H9 (cell line): Measurements from ENCODE around the gene PLCH1. TPM values are rescaled to one million over a fixed set of nuclear protein-coding genes. Genes with fewer than 3 reads are reported as not detected.

Experiments
- DNase-seq: peaks from one replicate; pipeline ENCODE4 v3.0.0-alpha.2; 2017
- H2AFZ ChIP-seq: one replicate; pipeline ENCODE4 v1.6.1; 2013; ENCODE audit warnings: mild to moderate bottlenecking, low read length, control low read depth, moderate library complexity
- H2AK5ac ChIP-seq: 2 replicates; pipeline ENCODE4 v1.6.1; 2013; ENCODE audit warnings: low read length, control low read depth, mixed read lengths; ENCODE audit not compliant: insufficient read length
- H2BK120ac ChIP-seq: one replicate; pipeline ENCODE4 v1.6.1; 2013; ENCODE audit warnings: low read depth, mild to moderate bottlenecking, low read length, control low read depth, inconsistent platforms; ENCODE audit not compliant: poor library complexity, severe bottlenecking
- H2BK12ac ChIP-seq: 2 replicates; pipeline ENCODE4 v1.6.1; 2013; ENCODE audit warnings: low read length, control low read depth, mixed read lengths, low read depth; ENCODE audit not compliant: insufficient read length
- H2BK15ac ChIP-seq: 2 replicates; pipeline ENCODE4 v1.6.1; 2013; ENCODE audit warnings: low read depth, low read length, control low read depth
- H2BK20ac ChIP-seq: one replicate; pipeline ENCODE4 v1.6.1; 2013; ENCODE audit warnings: low read depth, mild to moderate bottlenecking, low read length, control low read depth, inconsistent platforms; ENCODE audit not compliant: poor library complexity, severe bottlenecking
- H2BK5ac ChIP-seq: 2 replicates; pipeline ENCODE4 v1.6.1; 2013; ENCODE audit warnings: low read length, control low read depth, mixed read lengths; ENCODE audit not compliant: insufficient read length
- H3K14ac ChIP-seq: 2 replicates; pipeline ENCODE4 v1.6.1; 2013; ENCODE audit warnings: low read length, control low read depth; ENCODE audit not compliant: insufficient read depth
- H3K18ac ChIP-seq: 2 replicates; pipeline ENCODE4 v1.6.1; 2013; ENCODE audit warnings: low read depth, mild to moderate bottlenecking, mixed read lengths, low read length, control low read depth; ENCODE audit not compliant: insufficient read length
- H3K23ac ChIP-seq: 2 replicates; pipeline ENCODE4 v1.6.1; 2013; ENCODE audit warnings: low read length, control low read depth, mixed read lengths, low read depth; ENCODE audit not compliant: insufficient read length
- H3K23me2 ChIP-seq: 2 replicates; pipeline ENCODE4 v1.6.1; 2013; ENCODE audit warnings: low read depth, mild to moderate bottlenecking, mixed read lengths, low read length, control low read depth; ENCODE audit not compliant: insufficient read length, poor library complexity, severe bottlenecking
- H3K27ac ChIP-seq: 2 replicates; pipeline ENCODE4 v1.5.1; 2013; ENCODE audit warnings: low read length, control low read depth, mixed read lengths, low read depth; ENCODE audit not compliant: insufficient read length
- H3K27me3 ChIP-seq: 2 replicates; pipeline ENCODE4 v1.6.1; 2013; ENCODE audit warnings: low read length, control low read depth, inconsistent platforms; ENCODE audit not compliant: insufficient read depth
- H3K4ac ChIP-seq: 2 replicates; pipeline ENCODE4 v1.6.1; 2013; ENCODE audit warnings: low read depth, mild to moderate bottlenecking, control low read depth, inconsistent platforms, low read length, moderate library complexity
- H3K4me1 ChIP-seq: 2 replicates; pipeline ENCODE4 v1.6.1; 2013; ENCODE audit warnings: low read length, control low read depth, inconsistent platforms; ENCODE audit not compliant: insufficient read depth
- H3K4me2 ChIP-seq: 2 replicates; pipeline ENCODE4 v1.6.1; 2013; ENCODE audit warnings: low read length, control low read depth, mixed read lengths; ENCODE audit not compliant: insufficient read length, insufficient read depth
- H3K56ac ChIP-seq: 2 replicates; pipeline ENCODE4 v1.6.1; 2013; ENCODE audit warnings: low read depth, mild to moderate bottlenecking, mixed read lengths, low read length, control low read depth; ENCODE audit not compliant: insufficient read length
- H3K79me1 ChIP-seq: 2 replicates; pipeline ENCODE4 v1.6.1; 2013; ENCODE audit warnings: low read depth, mild to moderate bottlenecking, moderate library complexity, low read length, control low read depth, inconsistent platforms; ENCODE audit not compliant: insufficient read depth, poor library complexity, severe bottlenecking
- H3K79me2 ChIP-seq: 2 replicates; pipeline ENCODE4 v1.6.1; 2013; ENCODE audit warnings: low read length, control low read depth, inconsistent platforms; ENCODE audit not compliant: insufficient read depth
- H3K9ac ChIP-seq: 2 replicates; pipeline ENCODE4 v1.6.1; 2013; ENCODE audit warnings: low read length, control low read depth, mixed read lengths; ENCODE audit not compliant: insufficient read length; ENCODE audit errors: extremely low read depth
- H3K9me3 ChIP-seq: one replicate; pipeline ENCODE4 v1.6.1; 2013; ENCODE audit warnings: low read depth, low read length, inconsistent platforms; ENCODE audit not compliant: control insufficient read depth
- H3T11ph ChIP-seq: one replicate; pipeline ENCODE4 v1.6.1; 2013; ENCODE audit warnings: mild to moderate bottlenecking, low read length, control low read depth, inconsistent platforms
- H4K20me1 ChIP-seq: one replicate; pipeline ENCODE4 v1.6.1; 2013; ENCODE audit not compliant: control insufficient read depth, insufficient read length, insufficient read depth
- H4K5ac ChIP-seq: 2 replicates; pipeline ENCODE4 v1.6.1; 2013; ENCODE audit warnings: low read depth, mild to moderate bottlenecking, mixed read lengths, low read length, control low read depth; ENCODE audit not compliant: insufficient read length
- H4K8ac ChIP-seq: replicated peaks from 2 replicates; pipeline ENCODE4 v1.6.1; 2013; ENCODE audit warnings: low read length, control low read depth, mixed read lengths, low read depth; ENCODE audit not compliant: insufficient read length
- H4K91ac ChIP-seq: 2 replicates; pipeline ENCODE4 v1.6.1; 2013; ENCODE audit warnings: low read depth, mild to moderate bottlenecking, moderate library complexity, mixed read lengths, low read length, control low read depth; ENCODE audit not compliant: insufficient read length
- H3K27ac Mint-ChIP-seq, 3 experiments: 2 replicates in 2 of 3; 3 replicates in 1 of 3; pipeline ENCODE4 v1.8.0; 2020 to 2021; ENCODE audit warnings: mixed read lengths in 3 of 3, mild to moderate bottlenecking in 1 of 3, moderate library complexity in 1 of 3
- H3K27me3 Mint-ChIP-seq: 2 replicates; pipeline ENCODE4 v1.8.0; 2021; ENCODE audit warnings: low read depth, mild to moderate bottlenecking, moderate library complexity, mixed read lengths
- H3K36me3 Mint-ChIP-seq, 3 experiments: 2 replicates in 2 of 3; 3 replicates in 1 of 3; pipeline ENCODE4 v1.8.0; 2020 to 2021; ENCODE audit warnings: low read depth in 3 of 3, mixed read lengths in 3 of 3; ENCODE audit not compliant: insufficient read depth in 1 of 3
- H3K4me1 Mint-ChIP-seq, 2 experiments: 2 replicates each; pipeline ENCODE4 v1.8.0; 2020; ENCODE audit warnings: mixed read lengths in 2 of 2
- H3K4me3 Mint-ChIP-seq, 2 experiments: 2 replicates in 1 of 2; 3 replicates in 1 of 2; pipeline ENCODE4 v1.8.0; 2020 to 2021; ENCODE audit warnings: mild to moderate bottlenecking in 2 of 2, mixed read lengths in 2 of 2, moderate library complexity in 1 of 2
- H3K9me3 Mint-ChIP-seq, 2 experiments: 2 replicates in 1 of 2; 3 replicates in 1 of 2; pipeline ENCODE4 v1.8.0; 2020; ENCODE audit warnings: mild to moderate bottlenecking in 2 of 2, mixed read lengths in 2 of 2, moderate library complexity in 1 of 2
- WGBS: extraction: QIAGEN DNeasy Blood & Tissue Kit; methylation state at CpG from one replicate; pipeline ENCODE4 v1.1.7; 2013; ENCODE audit warnings: missing lambda C conversion rate, low lambda C conversion rate, mixed read lengths; ENCODE audit not compliant: insufficient read length; ENCODE audit errors: extremely low coverage; 5-methylcytosine and 5-hydroxymethylcytosine counted together
- total RNA-seq: library from RNA; stranded (reverse); gene quantifications from 2 replicates; pipeline ENCODE4 v1.2.1, GENCODE V29; 2021
- TF ChIP-seq, protein P1 (sequence below): fragments of 200-600 bp; sonication (generic); conservative IDR thresholded peaks from 3 replicates; pipeline ENCODE4 v1.8.0; 2021; ENCODE audit warnings: antibody characterized with exemption, mild to moderate bottlenecking

Gene PLCH1
- total RNA-seq, 1 experiment from 2014 or later, result 19.0 TPM

GRCh38 chr3:155553780-155554179 is 191.1 kb downstream of the PLCH1 start:
- Histone ChIP-seq H3K4me1 (no peaks in the 10 kb centered on the region), H2BK20ac (no peak overlapping the region), H3K9me3 (no peaks in the 10 kb centered on the region), H3K4ac (no peak overlapping the region), H3K14ac (no peak overlapping the region), H3K23ac (no peak overlapping the region), H3K9ac (no peak overlapping the region), H2BK120ac (no peak overlapping the region), H4K20me1 (no peaks in the 10 kb centered on the region), H3K27ac (no peak overlapping the region), H2AK5ac (no peak overlapping the region), H2BK12ac (no peak overlapping the region), H4K5ac (no peak overlapping the region), H3K79me1 (no peaks in the 10 kb centered on the region), H3K79me2 (no peaks in the 10 kb centered on the region), H3K23me2 (no peaks in the 10 kb centered on the region), H2BK15ac (no peak overlapping the region), H2BK5ac (no peak overlapping the region), H3K18ac (no peak overlapping the region), H3K56ac (no peak overlapping the region), H3T11ph (no peak overlapping the region), H3K4me2 (no peak overlapping the region), H4K8ac (no peak overlapping the region), H3K27me3 (no peaks in the 10 kb centered on the region), H2AFZ (no peak overlapping the region), H4K91ac (no peak overlapping the region)
- H3K9me3 Mint-ChIP-seq, result no peaks in the 10 kb centered on the region
- no peaks in the 10 kb centered on the region for H3K27me3 Mint-ChIP-seq
- DNase-seq, result no peak
- peaks cover 4 to 28% (median 23%) of the 10 kb centered on the region in 3 experiments; a peak in 5 of 7 replicates for H3K36me3 Mint-ChIP-seq
- no peak overlapping the region for H3K4me3 Mint-ChIP-seq
- no CpG with 5 or more reads among the region's 4 CpGs for WGBS
- H3K27ac Mint-ChIP-seq, result no peak overlapping the region
- TF ChIP-seq, protein P1, sequence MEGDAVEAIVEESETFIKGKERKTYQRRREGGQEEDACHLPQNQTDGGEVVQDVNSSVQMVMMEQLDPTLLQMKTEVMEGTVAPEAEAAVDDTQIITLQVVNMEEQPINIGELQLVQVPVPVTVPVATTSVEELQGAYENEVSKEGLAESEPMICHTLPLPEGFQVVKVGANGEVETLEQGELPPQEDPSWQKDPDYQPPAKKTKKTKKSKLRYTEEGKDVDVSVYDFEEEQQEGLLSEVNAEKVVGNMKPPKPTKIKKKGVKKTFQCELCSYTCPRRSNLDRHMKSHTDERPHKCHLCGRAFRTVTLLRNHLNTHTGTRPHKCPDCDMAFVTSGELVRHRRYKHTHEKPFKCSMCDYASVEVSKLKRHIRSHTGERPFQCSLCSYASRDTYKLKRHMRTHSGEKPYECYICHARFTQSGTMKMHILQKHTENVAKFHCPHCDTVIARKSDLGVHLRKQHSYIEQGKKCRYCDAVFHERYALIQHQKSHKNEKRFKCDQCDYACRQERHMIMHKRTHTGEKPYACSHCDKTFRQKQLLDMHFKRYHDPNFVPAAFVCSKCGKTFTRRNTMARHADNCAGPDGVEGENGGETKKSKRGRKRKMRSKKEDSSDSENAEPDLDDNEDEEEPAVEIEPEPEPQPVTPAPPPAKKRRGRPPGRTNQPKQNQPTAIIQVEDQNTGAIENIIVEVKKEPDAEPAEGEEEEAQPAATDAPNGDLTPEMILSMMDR, result no peak
- no peaks in the 10 kb centered on the region; a peak in 1 of 4 replicates for H3K4me1 Mint-ChIP-seq
